Measurements from ENCODE around the gene RNASE2.
A peak's percentile ranks its signal among the peaks of the same experiment; 100 is the strongest.
"Not testable (repeated sequence)": the region's sequence is repeated elsewhere in the genome, so short reads cannot be mapped to it uniquely, and the experiment has no call there.

RNASE2 gene

GRCh38 chr14:20982646-20983369, 27.5 kb downstream of the RNASE2 start:
- DNase-seq: no peak

- DNase-seq: not testable (repeated sequence)
Measured at GRCh38 chr14:20985650-20986049, 30.4 kb downstream of the RNASE2 start.

- no peak for DNase-seq
Measured at GRCh38 chr14:20986811-20987210, 31.5 kb downstream of the RNASE2 start.

- DNase-seq: no peak
Measured at GRCh38 chr14:20988717-20989470, 33.6 kb downstream of the RNASE2 start.

- DNase-seq: no peak
Measured at GRCh38 chr14:20989471-20989786, 34.1 kb downstream of the RNASE2 start.

- DNase-seq: peak; percentile 94
Measured at GRCh38 chr14:20989787-20990600, 34.7 kb downstream of the RNASE2 start, which contains the start of gene METTL17. Gene METTL17 (plus strand): TSS chr14:20989980. CDS start chr14:20990003, 23 bp downstream.

GRCh38 chr14:20996521-20996920, 41.2 kb downstream of the RNASE2 start:
- no peak for DNase-seq

GRCh38 chr14:20997115-20997514, 41.8 kb downstream of the RNASE2 start:
- no peak for DNase-seq

GRCh38 chr14:20997564-20997963, 42.3 kb downstream of the RNASE2 start:
- DNase-seq: no peak

GRCh38 chr14:20998139-20998538, 42.9 kb downstream of the RNASE2 start:
- no peak for DNase-seq

GRCh38 chr14:20998674-20999366, 43.5 kb downstream of the RNASE2 start, which contains the start of gene SLC39A2:
Gene SLC39A2 (plus strand): TSS chr14:20999293. CDS start chr14:20999447, 154 bp downstream.
- DNase-seq: no peak

GRCh38 chr14:20999591-20999990, 44.3 kb downstream of the RNASE2 start:
- DNase-seq: no peak

- DNase-seq: no peak
Measured at GRCh38 chr14:21001218-21001617, 45.9 kb downstream of the RNASE2 start.

- no peak for DNase-seq
Measured at GRCh38 chr14:21003788-21004346, 48.6 kb downstream of the RNASE2 start.
